Lung microvascular endothelial cell (primary cell): Measurements from ENCODE around the gene RALGDS. TPM values are rescaled to one million over a fixed set of nuclear protein-coding genes. Genes with fewer than 3 reads are reported as not detected.

Experiments used
- DNase-seq, 2 donors: peaks; one replicate each; pipeline versions ENCODE4 v3.0.0 to v3.0.0-alpha.2; 2010; ENCODE audit warnings: low read depth in 2 of 2
- total RNA-seq: library from RNA; depleted of rRNA; stranded (reverse); fragments of >200 nt; gene quantifications from 2 replicates; pipeline ENCODE4 v1.2.1, GENCODE V29; 2014

The RALGDS gene
- total RNA-seq, 1 donor from 2014 or later: 37.5 TPM

GRCh38 chr9:133137451-133138231, 16.6 kb upstream of the RALGDS start:
- no peak for DNase-seq

GRCh38 chr9:133135146-133135745, 14.2 kb upstream of the RALGDS start:
- peak; percentile 83 to 87 for DNase-seq

- peak in 1 of 2 donors; percentile 34 for DNase-seq
Observed at GRCh38 chr9:133134388-133135145, 13.5 kb upstream of the RALGDS start.

GRCh38 chr9:133133681-133134387, 12.8 kb upstream of the RALGDS start:
- DNase-seq: peak; percentile 99

GRCh38 chr9:133132174-133132573, 11.1 kb upstream of the RALGDS start:
- DNase-seq: no peak

- no peak for DNase-seq
Observed at GRCh38 chr9:133131506-133131905, 10.5 kb upstream of the RALGDS start.

- DNase-seq: no peak
Observed at GRCh38 chr9:133130685-133131244, 9.7 kb upstream of the RALGDS start.

- DNase-seq: no peak
Observed at GRCh38 chr9:133129001-133129795, 8.2 kb upstream of the RALGDS start.

- no peak for DNase-seq
Observed at GRCh38 chr9:133128152-133128551, 7.1 kb upstream of the RALGDS start.

GRCh38 chr9:133127340-133127981, 6.4 kb upstream of the RALGDS start:
- peak in 1 of 2 donors; percentile 81 for DNase-seq

- no peak for DNase-seq
Observed at GRCh38 chr9:133126697-133127339, 5.8 kb upstream of the RALGDS start.

GRCh38 chr9:133125941-133126696, 5.1 kb upstream of the RALGDS start:
- peak; percentile 71 to 95 for DNase-seq

- no peak for DNase-seq
Observed at GRCh38 chr9:133124907-133125275, 3.9 kb upstream of the RALGDS start.

GRCh38 chr9:133124123-133124906, 3.3 kb upstream of the RALGDS start:
- no peak for DNase-seq

- no peak for DNase-seq
Observed at GRCh38 chr9:133122935-133123611, 2.0 kb upstream of the RALGDS start.

- DNase-seq: no peak
Observed at GRCh38 chr9:133122605-133122934, 1.5 kb upstream of the RALGDS start.

- DNase-seq: no peak
Observed at GRCh38 chr9:133121915-133122550, 993 bp upstream of the RALGDS start.
